HepG2 (cell line): Measurements from ENCODE around the gene KLHL12. TPM values are rescaled to one million over a fixed set of nuclear protein-coding genes. Genes with fewer than 3 reads are reported as not detected.
A peak's percentile ranks its signal among the peaks of the same experiment; 100 is the strongest.

Experiments
- DZIP1 ChIP-seq: sonication (generic); formaldehyde crosslinking; IDR thresholded peaks from 2 replicates; pipeline ENCODE4 v1.5.0; 2020; ENCODE audit warnings: mild to moderate bottlenecking, missing genetic modification reagents
- GATAD1 ChIP-seq: IDR thresholded peaks from 2 replicates; pipeline ENCODE4 v1.6.1; 2016; ENCODE audit warnings: missing genetic modification reagents, missing compliant biosample characterization
- HDAC1 ChIP-seq: sonication (generic); formaldehyde crosslinking; IDR thresholded peaks from 2 replicates; pipeline ENCODE4 v1.5.1; 2020; ENCODE audit warnings: mild to moderate bottlenecking, missing genetic modification reagents
- NAIF1 ChIP-seq: sonication (generic); formaldehyde crosslinking; IDR thresholded peaks from 2 replicates; pipeline ENCODE4 v1.5.0; 2020; ENCODE audit warnings: mild to moderate bottlenecking, missing genetic modification reagents, borderline replicate concordance
- NCOA5 ChIP-seq: sonication (generic); formaldehyde crosslinking; IDR thresholded peaks from 2 replicates; pipeline ENCODE4 v1.4.0; 2020; ENCODE audit warnings: missing genetic modification reagents
- NFIC ChIP-seq: IDR thresholded peaks from 2 replicates; pipeline ENCODE4 v1.6.1; 2012; ENCODE audit warnings: mild to moderate bottlenecking, low read length, inconsistent platforms
- NFKB2 ChIP-seq: sonication (generic); formaldehyde crosslinking; IDR thresholded peaks from 2 replicates; pipeline ENCODE4 v1.4.0; 2020; ENCODE audit warnings: missing genetic modification reagents, borderline replicate concordance
- NR2F1 ChIP-seq, 2 experiments: fragments of 450-650 bp in 1 of 2; formaldehyde crosslinking in 1 of 2; IDR thresholded peaks; 2 replicates each; pipeline versions ENCODE4 v1.5.0 to v1.6.1; 2016 to 2020; ENCODE audit warnings: mild to moderate bottlenecking in 1 of 2, missing compliant biosample characterization in 1 of 2, missing genetic modification reagents in 1 of 2, moderate library complexity in 1 of 2
- POLR2A ChIP-seq, 2 experiments: IDR thresholded peaks; 2 replicates each; pipeline ENCODE4 v1.6.1; 2011; ENCODE audit warnings: low read depth in 2 of 2, low read length in 2 of 2, mild to moderate bottlenecking in 1 of 2, moderate library complexity in 1 of 2; ENCODE audit not compliant: insufficient read depth in 1 of 2
- RAD21 ChIP-seq: fragments of 450-650 bp; formaldehyde crosslinking; IDR thresholded peaks from 2 replicates; pipeline ENCODE4 v1.5.0; 2020; ENCODE audit warnings: mild to moderate bottlenecking
- SP4 ChIP-seq: sonication (generic); formaldehyde crosslinking; IDR thresholded peaks from 2 replicates; pipeline ENCODE4 v1.8.1; 2023; ENCODE audit warnings: mild to moderate bottlenecking, missing genetic modification reagents
- SSRP1 ChIP-seq: IDR thresholded peaks from 2 replicates; pipeline ENCODE4 v1.6.1; 2016; ENCODE audit warnings: control low read depth
- TAF1 ChIP-seq: sonication (generic); formaldehyde crosslinking; IDR thresholded peaks from 2 replicates; pipeline ENCODE4 v1.4.0; 2020; ENCODE audit warnings: missing genetic modification reagents
- TFDP2 ChIP-seq: sonication (generic); formaldehyde crosslinking; IDR thresholded peaks from 2 replicates; pipeline ENCODE4 v1.4.0; 2020; ENCODE audit warnings: missing genetic modification reagents
- TP53 ChIP-seq: sonication (generic); formaldehyde crosslinking; conservative IDR thresholded peaks from 2 replicates; pipeline ENCODE4 v1.4.0; 2020; ENCODE audit warnings: missing genetic modification reagents
- TSC22D2 ChIP-seq: sonication (generic); formaldehyde crosslinking; IDR thresholded peaks from 2 replicates; pipeline ENCODE4 v1.5.1; 2020; ENCODE audit warnings: missing genetic modification reagents, mild to moderate bottlenecking, borderline replicate concordance
- XBP1 ChIP-seq: sonication (generic); formaldehyde crosslinking; IDR thresholded peaks from 2 replicates; pipeline ENCODE4 v1.5.0; 2020; ENCODE audit warnings: missing genetic modification reagents
- ZFP90 ChIP-seq: sonication (generic); formaldehyde crosslinking; IDR thresholded peaks from 2 replicates; pipeline ENCODE4 v1.8.0; 2022; ENCODE audit warnings: missing genetic modification reagents, mild to moderate bottlenecking, inconsistent platforms, borderline replicate concordance
- ZKSCAN8 ChIP-seq: IDR thresholded peaks from 2 replicates; pipeline ENCODE4 v1.6.1; 2016; ENCODE audit warnings: borderline replicate concordance, missing genetic modification reagents, missing compliant biosample characterization
- ZNF260 ChIP-seq: sonication (generic); formaldehyde crosslinking; IDR thresholded peaks from 2 replicates; pipeline ENCODE4 v1.4.0; 2020; ENCODE audit warnings: missing genetic modification reagents, low read depth, mild to moderate bottlenecking, borderline replicate concordance
- ZNF430 ChIP-seq: sonication (generic); formaldehyde crosslinking; IDR thresholded peaks from 2 replicates; pipeline ENCODE4 v1.9.0; 2021; ENCODE audit warnings: mild to moderate bottlenecking, missing genetic modification reagents
- ZNF432 ChIP-seq: sonication (generic); formaldehyde crosslinking; IDR thresholded peaks from 2 replicates; pipeline ENCODE4 v1.5.0; 2020; ENCODE audit warnings: missing genetic modification reagents, mild to moderate bottlenecking, borderline replicate concordance
- ZNF740 ChIP-seq: sonication (generic); formaldehyde crosslinking; IDR thresholded peaks from 2 replicates; pipeline ENCODE4 v1.4.0; 2020; ENCODE audit warnings: missing genetic modification reagents
- ZNF772 ChIP-seq: sonication (generic); formaldehyde crosslinking; IDR thresholded peaks from 2 replicates; pipeline ENCODE4 v1.5.0; 2020; ENCODE audit warnings: mild to moderate bottlenecking, missing genetic modification reagents
- ZNF841 ChIP-seq: sonication (generic); formaldehyde crosslinking; IDR thresholded peaks from 2 replicates; pipeline ENCODE4 v1.8.1; 2023; ENCODE audit warnings: missing genetic modification reagents, borderline replicate concordance
- ZUFSP ChIP-seq: sonication (generic); formaldehyde crosslinking; IDR thresholded peaks from 2 replicates; pipeline ENCODE4 v1.9.0; 2021; ENCODE audit warnings: missing genetic modification reagents, mild to moderate bottlenecking, borderline replicate concordance
- polyA plus RNA-seq, 8 experiments: library from polyadenylated mRNA; depleted of rRNA in 3 of 8; stranded (reverse) in 7 of 8; unstranded in 1 of 8; fragments of >200 nt; fragmentation: Illumina TruSeq in 4 of 8; extraction: Trizol in 4 of 8; gene quantifications; 2 replicates each; pipeline versions ENCODE4 v1.2.1 to v1.2.3, GENCODE V29; 2011 to 2016; ENCODE audit warnings: low read depth in 4 of 8, missing spikeins in 1 of 8, mixed read lengths in 1 of 8; ENCODE audit not compliant: insufficient read depth in 1 of 8
- total RNA-seq, 5 experiments: library from RNA; depleted of rRNA; stranded (reverse); fragments of >200 nt; fragmentation: Illumina TruSeq; extraction: Trizol; gene quantifications; 2 replicates each; pipeline ENCODE4 v1.2.3, GENCODE V29; 2016; ENCODE audit warnings: low read depth in 1 of 5

KLHL12 gene
- total and polyA plus RNA-seq, 2 of the 13 experiments (the other 11 are each of a cell fraction or from before 2014, with no cell fraction given): 19.2 to 25.2 TPM

- TF ChIP-seq TFDP2 (CRISPR knock-in tag): peak; percentile 72
- no peak for TF ChIP-seq ZKSCAN8 (CRISPR knock-in tag)
- no peak for TF ChIP-seq ZNF432 (CRISPR knock-in tag)
- TF ChIP-seq ZFP90: peak; percentile 6; the same call in 1 of the 2 replicates
- TF ChIP-seq XBP1 (CRISPR knock-in tag): no peak
- peak in 1 of 2 experiments; percentile 42; a peak in 1 of 4 replicates for TF ChIP-seq NR2F1 (CRISPR knock-in tag; IDR thresholded peaks at IDR 0.05)
- no peak for TF ChIP-seq DZIP1 (CRISPR knock-in tag)
- peak; percentile 69 for TF ChIP-seq HDAC1 (CRISPR knock-in tag)
- TF ChIP-seq NFIC: no peak
- TF ChIP-seq TAF1 (CRISPR knock-in tag): peak; percentile 45; the same call in 1 of the 2 replicates
- TF ChIP-seq TP53: no peak
- TF ChIP-seq ZNF260 (CRISPR knock-in tag): no peak
- no peak for TF ChIP-seq ZNF841
- no peak for TF ChIP-seq SSRP1 (CRISPR knock-in tag)
- peak; percentile 47; the same call in 1 of the 2 replicates for TF ChIP-seq NFKB2
- no peak for TF ChIP-seq ZNF430
- TF ChIP-seq GATAD1 (CRISPR knock-in tag): peak; percentile 88
- no peak for TF ChIP-seq NAIF1 (CRISPR knock-in tag)
- TF ChIP-seq POLR2A (IDR thresholded peaks at IDR 0.05; ENCODE audit: insufficient read depth in 1 of 2, low read depth in 2 of 2, low read length in 2 of 2): peak; percentile 77 to 82
- no peak for TF ChIP-seq NCOA5 (CRISPR knock-in tag)
- TF ChIP-seq ZNF740 (CRISPR knock-in tag): no peak
- TF ChIP-seq SP4 (CRISPR knock-in tag): peak; percentile 82
- 0 out of 2 replicates have a peak, but pooled peaks have one; percentile 21 for TF ChIP-seq ZNF772 (CRISPR knock-in tag)
- TF ChIP-seq TSC22D2 (CRISPR knock-in tag): no peak
- peak; percentile 45 for TF ChIP-seq RAD21 (CRISPR knock-in tag)
- TF ChIP-seq ZUFSP: no peak
Measured at GRCh38 chr1:202957733-202958543, 30.9 kb upstream of the KLHL12 start, which contains the start of gene ADIPOR1 (continued).
